BLaER1 treated with 17β-estradiol and CSF1 and Interleukin-3, amounts not matched to agents 10 nM and 100 nM (cell line): Measurements from ENCODE around the gene SENP7.

ENCODE experiments used
- H3K27ac ChIP-seq, 11 experiments: shearing (Covaris generic); formaldehyde crosslinking; 2 replicates each; pipeline ENCODE4 v1.8.1; 2022
- H3K27me3 ChIP-seq, 11 experiments: shearing (Covaris generic); formaldehyde crosslinking; 2 replicates each; pipeline ENCODE4 v1.8.1; 2022
- H3K36me3 ChIP-seq, 11 experiments: shearing (Covaris generic); formaldehyde crosslinking; 2 replicates each; pipeline ENCODE4 v1.8.1; 2022
- H3K4me1 ChIP-seq, 10 experiments: shearing (Covaris generic); formaldehyde crosslinking; 2 replicates each; pipeline ENCODE4 v1.8.1; 2022
- H3K4me2 ChIP-seq, 11 experiments: shearing (Covaris generic); formaldehyde crosslinking; 2 replicates each; pipeline ENCODE4 v1.8.1; 2022
- H3K4me3 ChIP-seq, 10 experiments: shearing (Covaris generic); formaldehyde crosslinking; 2 replicates each; pipeline ENCODE4 v1.8.1; 2022
- H3K9ac ChIP-seq, 11 experiments: shearing (Covaris generic); formaldehyde crosslinking; 2 replicates each; pipeline ENCODE4 v1.8.1; 2022
- H3K9me3 ChIP-seq, 11 experiments: shearing (Covaris generic); formaldehyde crosslinking; replicated peaks in 1 of 11; 2 replicates each; pipeline ENCODE4 v1.8.1; 2022
- H4K20me1 ChIP-seq, 11 experiments: shearing (Covaris generic); formaldehyde crosslinking; 2 replicates each; pipeline ENCODE4 v1.8.1; 2022
- Cebpa-rat ChIP-seq, 11 experiments: shearing (Covaris generic); IDR thresholded peaks; 2 replicates each; pipeline ENCODE4 v1.8.1; 2022

The SENP7 gene

DNA sequence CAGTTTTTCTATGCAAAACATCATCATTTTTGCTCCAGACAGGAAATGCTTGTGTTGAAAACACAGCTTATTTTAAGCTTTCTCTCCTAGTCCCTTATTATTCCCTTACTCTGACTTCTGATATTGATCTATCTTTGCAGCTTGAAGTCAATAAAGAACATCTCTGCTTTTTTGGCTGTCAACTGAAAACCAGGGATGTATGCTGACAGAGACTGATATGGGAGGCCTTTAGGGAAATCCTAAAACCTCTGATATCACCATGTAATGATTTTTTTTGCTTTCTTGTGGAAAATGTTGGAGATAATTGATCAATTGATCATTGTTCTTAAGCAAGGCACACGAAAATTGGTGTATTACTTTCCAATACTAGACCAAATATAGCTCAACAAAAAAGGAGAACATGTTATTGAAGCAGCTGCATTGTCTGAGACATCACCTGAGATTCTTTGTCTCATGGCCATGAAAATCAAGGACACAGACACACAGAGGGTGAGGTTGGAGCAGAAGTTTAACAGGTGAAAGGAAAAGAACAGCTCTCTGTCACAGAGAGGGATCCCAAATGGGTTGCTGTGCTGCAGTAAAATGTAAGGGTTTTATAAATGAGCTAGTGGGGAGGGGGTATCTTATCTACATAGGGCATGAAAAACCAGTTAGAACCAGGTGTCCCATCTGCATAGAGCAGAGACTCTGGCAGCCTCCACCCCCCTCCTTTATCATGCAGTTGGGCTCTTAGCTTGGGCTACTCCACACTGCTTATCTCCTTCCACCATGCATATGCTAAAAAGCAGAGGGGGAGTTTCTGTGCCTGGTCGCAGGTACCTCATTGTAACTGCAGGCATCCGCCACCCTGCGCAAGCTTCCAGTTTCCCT is 17.0 kb upstream of the SENP7 start:
- no peaks in the 10 kb centered on the region for H4K20me1 ChIP-seq
- no peaks in the 10 kb centered on the region for H3K36me3 ChIP-seq
- H3K27ac ChIP-seq, result no peak overlapping the region
- peak overlapping the region in 2 of 11 experiments; percentile 3 to 25; a peak in 2 of 22 replicates for H3K4me2 ChIP-seq
- TF ChIP-seq Cebpa-rat (IDR thresholded peaks at IDR 0.05), result no peak
- H3K4me1 ChIP-seq, result peaks cover 0 to 18% (median 8%) of the 10 kb centered on the region in 10 experiments; a peak in 10 of 20 replicates
- peaks cover 7 to 30% (median 19%) of the 10 kb centered on the region in 11 experiments; a peak in 20 of 22 replicates for H3K9me3 ChIP-seq
- H3K27me3 ChIP-seq, result no peaks in the 10 kb centered on the region
- no peak overlapping the region for H3K9ac ChIP-seq
- H3K4me3 ChIP-seq, result no peak overlapping the region

DNA sequence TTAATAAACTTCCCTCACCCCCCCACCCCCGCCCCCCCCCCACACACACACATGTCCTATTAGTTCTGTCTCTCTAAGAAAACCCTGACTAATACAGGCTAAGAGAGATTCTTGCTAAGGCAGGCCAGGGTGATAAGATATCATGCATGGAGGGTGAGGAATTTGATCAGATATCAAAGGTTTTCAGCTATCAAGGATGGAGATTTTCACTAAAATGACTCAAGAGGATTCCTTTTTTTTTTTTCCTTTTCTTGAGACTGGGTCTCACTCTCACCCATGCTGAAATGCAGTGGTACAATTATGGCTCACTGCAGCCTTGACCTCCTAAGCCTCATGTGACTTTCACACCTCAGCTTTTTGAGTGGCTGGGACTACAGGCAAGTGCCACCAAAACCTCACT is 14.9 kb upstream of the SENP7 start:
- no peaks in the 10 kb centered on the region for H4K20me1 ChIP-seq
- peaks cover 0 to 18% (median 8%) of the 10 kb centered on the region in 10 experiments; a peak in 10 of 20 replicates for H3K4me1 ChIP-seq
- no peak overlapping the region for H3K27ac ChIP-seq
- H3K9me3 ChIP-seq, result peaks cover 7 to 30% (median 19%) of the 10 kb centered on the region in 11 experiments; a peak in 20 of 22 replicates
- H3K4me3 ChIP-seq, result no peak overlapping the region
- no peaks in the 10 kb centered on the region for H3K27me3 ChIP-seq
- no peaks in the 10 kb centered on the region for H3K36me3 ChIP-seq
- no peak overlapping the region for H3K4me2 ChIP-seq
- TF ChIP-seq Cebpa-rat (IDR thresholded peaks at IDR 0.05), result no peak
- no peak overlapping the region for H3K9ac ChIP-seq

DNA sequence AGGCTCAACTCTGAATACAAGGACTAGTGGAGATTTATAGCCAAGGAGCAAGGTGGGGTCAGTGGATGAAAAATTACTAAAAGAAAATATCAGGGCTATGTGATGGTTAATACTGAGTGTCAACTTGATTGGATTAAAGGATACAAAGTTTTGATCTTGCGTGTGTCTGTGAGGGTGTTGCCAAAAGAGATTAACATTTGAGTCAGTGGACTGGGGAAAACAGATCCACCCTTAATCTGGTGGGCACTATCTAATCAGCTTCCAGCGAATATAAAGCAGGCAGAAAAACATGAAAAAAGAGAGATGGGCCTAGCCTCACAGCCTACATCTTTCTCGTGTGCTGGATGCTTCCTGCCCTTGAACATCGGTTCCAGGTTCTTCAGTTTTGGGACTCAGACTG is 14.4 kb upstream of the SENP7 start:
- TF ChIP-seq Cebpa-rat (IDR thresholded peaks at IDR 0.05), result no peak
- no peak overlapping the region for H3K9ac ChIP-seq
- no peaks in the 10 kb centered on the region for H4K20me1 ChIP-seq
- H3K36me3 ChIP-seq, result no peaks in the 10 kb centered on the region
- no peak overlapping the region for H3K27ac ChIP-seq
- H3K4me3 ChIP-seq, result no peak overlapping the region
- H3K27me3 ChIP-seq, result no peaks in the 10 kb centered on the region
- H3K9me3 ChIP-seq, result peaks cover 7 to 30% (median 19%) of the 10 kb centered on the region in 11 experiments; a peak in 20 of 22 replicates
- H3K4me2 ChIP-seq, result no peak overlapping the region
- peaks cover 0 to 18% (median 8%) of the 10 kb centered on the region in 10 experiments; a peak in 10 of 20 replicates for H3K4me1 ChIP-seq

DNA sequence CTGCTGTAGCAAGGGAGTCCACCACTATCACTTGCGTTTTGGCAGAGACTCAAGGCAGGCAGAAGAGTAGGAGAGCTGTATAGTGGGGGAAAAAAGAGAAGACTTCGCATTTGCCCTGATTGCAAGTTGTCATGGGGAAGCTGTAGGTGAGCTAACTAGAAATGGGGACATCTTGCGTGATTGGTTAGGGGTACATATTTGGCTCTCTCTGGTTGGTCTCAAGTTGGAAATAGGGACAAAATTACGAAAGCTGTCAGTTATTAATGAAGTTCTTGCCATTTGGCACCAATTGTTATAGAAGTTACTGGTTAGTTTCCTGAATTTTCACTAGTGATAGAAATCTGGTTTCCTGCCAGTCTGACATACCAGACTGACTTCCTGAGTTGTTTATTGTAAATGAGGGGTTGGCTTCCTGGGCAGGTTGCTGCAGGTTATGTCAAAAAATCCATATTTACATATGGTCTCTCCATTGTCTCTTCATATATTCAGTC is 8.2 kb upstream of the SENP7 start:
- H3K4me2 ChIP-seq, result peak overlapping the region in 8 of 11 experiments; percentile 23 to 59 (median 40); a peak in 12 of 22 replicates
- TF ChIP-seq Cebpa-rat (IDR thresholded peaks at IDR 0.05), result no peak
- no peak overlapping the region for H3K9ac ChIP-seq
- no peaks in the 10 kb centered on the region for H4K20me1 ChIP-seq
- peaks cover 0 to 8% (median 0%) of the 10 kb centered on the region in 11 experiments; a peak in 4 of 22 replicates for H3K9me3 ChIP-seq
- no peaks in the 10 kb centered on the region for H3K36me3 ChIP-seq
- peaks cover 0 to 10% (median 9%) of the 10 kb centered on the region in 10 experiments; a peak in 13 of 20 replicates for H3K4me1 ChIP-seq
- no peak overlapping the region for H3K27ac ChIP-seq
- no peak overlapping the region for H3K4me3 ChIP-seq
- no peaks in the 10 kb centered on the region for H3K27me3 ChIP-seq

DNA sequence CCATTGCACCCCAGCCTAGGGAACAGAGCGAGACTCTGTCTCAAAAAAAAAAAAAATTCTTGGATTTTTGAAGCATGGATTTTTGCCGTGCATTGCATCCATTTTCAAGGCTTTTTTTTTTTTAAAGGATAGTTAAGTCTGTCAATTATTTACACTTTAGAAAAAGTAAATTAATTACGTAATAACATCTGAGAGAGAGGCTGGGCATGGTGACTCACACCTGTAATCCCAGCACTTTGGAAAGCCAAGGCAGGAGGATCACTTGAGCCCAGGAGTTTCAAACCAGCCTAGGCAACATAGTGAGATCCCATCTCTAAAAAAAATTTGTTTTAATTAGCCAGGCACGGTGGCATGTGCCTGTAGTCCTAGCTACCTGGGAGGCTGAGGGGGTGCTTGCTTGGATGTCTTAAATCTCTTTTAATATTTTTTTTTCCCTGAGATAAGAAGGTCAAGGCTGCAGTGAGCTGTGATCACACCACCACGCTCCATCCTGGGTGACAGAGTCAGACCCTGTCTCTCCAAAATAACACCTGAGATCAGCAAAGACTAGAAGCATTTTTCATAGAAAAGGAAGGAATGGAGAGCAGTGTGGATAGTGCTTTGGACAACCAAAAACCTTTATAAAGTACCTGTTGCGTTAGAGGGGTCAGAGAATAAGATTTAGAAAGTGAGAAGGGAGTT is 6.8 kb upstream of the SENP7 start:
- Histone ChIP-seq H4K20me1 (no peaks in the 10 kb centered on the region), H3K4me1 (peaks cover 0 to 10% (median 9%) of the 10 kb centered on the region in 10 experiments; a peak in 13 of 20 replicates), H3K4me2 (no peak overlapping the region), H3K36me3 (no peaks in the 10 kb centered on the region), H3K27me3 (no peaks in the 10 kb centered on the region), H3K4me3 (no peak overlapping the region), H3K9ac (no peak overlapping the region), H3K27ac (no peak overlapping the region), H3K9me3 (no peaks in the 10 kb centered on the region)
- TF ChIP-seq Cebpa-rat (IDR thresholded peaks at IDR 0.05), result peak in 4 of 11 experiments; percentile 33 to 82 (median 36); a peak in 5 of 22 replicates

DNA sequence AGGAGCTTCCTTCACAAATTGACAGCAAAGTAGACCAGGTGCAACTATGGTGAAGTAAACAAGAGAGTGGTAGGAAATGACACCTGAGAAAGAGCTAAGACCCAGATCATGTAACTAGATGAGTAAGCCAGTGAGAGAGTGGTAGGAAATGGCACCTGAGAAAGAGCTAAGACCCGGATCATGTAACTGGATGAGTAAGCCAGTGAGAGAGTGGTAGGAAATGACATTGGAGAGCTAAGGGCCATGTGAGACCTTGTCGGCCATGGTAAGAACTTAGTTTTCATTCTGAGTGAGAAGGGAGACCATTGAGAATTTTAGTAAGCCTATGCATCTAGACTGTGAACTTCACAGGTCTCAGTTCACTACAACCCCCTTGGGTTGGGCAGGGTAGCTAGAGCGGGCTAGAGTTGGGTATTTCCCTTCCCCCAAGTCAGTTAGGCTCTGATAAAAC is 5.4 kb upstream of the SENP7 start:
- Histone ChIP-seq H3K4me1 (peaks cover 7 to 18% (median 16%) of the 10 kb centered on the region in 10 experiments), H3K9ac (no peak overlapping the region), H3K4me3 (no peak overlapping the region), H3K27ac (no peak overlapping the region), H3K9me3 (no peaks in the 10 kb centered on the region), H3K4me2 (no peak overlapping the region), H3K36me3 (no peaks in the 10 kb centered on the region), H3K27me3 (no peaks in the 10 kb centered on the region), H4K20me1 (no peaks in the 10 kb centered on the region)
- TF ChIP-seq Cebpa-rat (IDR thresholded peaks at IDR 0.05), result no peak

DNA sequence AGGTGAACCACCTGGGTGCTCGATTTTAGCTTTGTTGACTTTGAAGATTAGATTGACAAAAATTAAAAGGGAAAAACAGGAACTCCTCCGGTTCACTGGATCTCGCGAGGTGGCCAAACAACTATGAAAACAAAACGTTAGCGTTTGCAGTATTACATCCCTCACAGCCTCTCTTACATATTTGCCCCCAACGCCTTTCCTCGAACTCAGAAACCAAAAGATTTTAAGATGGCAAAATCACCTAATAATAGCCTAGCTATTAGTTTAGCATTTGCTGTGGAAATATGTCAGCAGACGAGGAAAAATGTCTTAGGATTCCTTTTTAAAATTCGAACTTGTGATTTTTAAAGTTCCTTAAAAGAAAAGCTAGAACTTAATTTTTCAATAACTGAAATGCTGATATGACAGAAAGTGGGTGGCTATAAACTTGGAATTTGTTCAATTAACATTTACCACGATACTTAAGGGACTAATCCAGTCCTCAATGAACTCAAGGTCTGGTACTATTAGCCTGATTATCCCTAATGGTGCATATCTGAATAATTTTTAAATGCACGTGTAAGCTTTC is 491 bp upstream of the SENP7 start:
- H3K27ac ChIP-seq, result peak overlapping the region; percentile 85 to 99 (median 94)
- H3K9ac ChIP-seq, result peak overlapping the region; percentile 85 to 97 (median 89)
- peak overlapping the region; percentile 68 to 88 (median 84) for H3K4me2 ChIP-seq
- H3K4me1 ChIP-seq, result peaks cover 8 to 27% (median 24%) of the 10 kb centered on the region in 10 experiments
- H3K9me3 ChIP-seq, result no peaks in the 10 kb centered on the region
- no peaks in the 10 kb centered on the region for H4K20me1 ChIP-seq
- TF ChIP-seq Cebpa-rat (IDR thresholded peaks at IDR 0.05), result peak in 4 of 11 experiments; percentile 4 to 22 (median 5); a peak in 1 of 22 replicates
- no peaks in the 10 kb centered on the region for H3K27me3 ChIP-seq
- H3K4me3 ChIP-seq, result peak overlapping the region; percentile 68 to 90 (median 82)
- H3K36me3 ChIP-seq, result no peaks in the 10 kb centered on the region; a peak in 2 of 22 replicates

DNA sequence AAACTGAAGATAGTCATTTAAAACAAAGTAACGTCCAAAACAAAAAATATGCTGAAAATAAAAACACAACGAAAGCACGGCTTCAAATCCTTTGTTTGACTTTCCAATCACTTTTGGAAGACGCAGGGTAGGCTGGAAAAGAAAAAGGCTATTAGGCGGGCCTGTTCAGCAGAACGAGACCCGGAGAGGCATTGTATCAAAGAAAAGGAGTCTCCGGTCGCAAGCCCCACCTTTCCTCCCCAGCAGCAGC is 691 bp downstream of the SENP7 start:
- 0 out of 22 replicates have a peak, but pooled peaks cover 0 to 3% (median 0%) of the 10 kb centered on the region in 11 experiments for H4K20me1 ChIP-seq
- H3K4me3 ChIP-seq, result peak overlapping the region; percentile 68 to 90 (median 82)
- H3K27me3 ChIP-seq, result no peaks in the 10 kb centered on the region
- no peaks in the 10 kb centered on the region for H3K9me3 ChIP-seq
- H3K9ac ChIP-seq, result peak overlapping the region; percentile 85 to 97 (median 89)
- TF ChIP-seq Cebpa-rat (IDR thresholded peaks at IDR 0.05), result no peak
- peak overlapping the region; percentile 73 to 93 (median 87) for H3K4me2 ChIP-seq
- H3K4me1 ChIP-seq, result peaks cover 8 to 27% (median 24%) of the 10 kb centered on the region in 10 experiments
- H3K36me3 ChIP-seq, result peaks cover 0 to 11% (median 7%) of the 10 kb centered on the region in 11 experiments; a peak in 11 of 22 replicates
- H3K27ac ChIP-seq, result peak overlapping the region; percentile 85 to 99 (median 94)
